Activated CD4-positive, alpha-beta T cell treated with anti-CD3 and anti-CD28 coated beads, Interleukin-2, amount 50 U/mL, for 1 hour (primary cell): Measurements from ENCODE around the gene POLD2.

Experiments
- DNase-seq: peaks from one replicate; pipeline ENCODE4 v3.0.0-alpha.2; 2020

POLD2 gene

GRCh38 chr7:44112231-44112996, 10.9 kb downstream of the POLD2 start:
- DNase-seq, result no peak

- DNase-seq, result no peak
These were observed 11.6 kb downstream of the POLD2 start for GRCh38 chr7:44111761-44112160.

- no peak for DNase-seq
These were observed 12.4 kb downstream of the POLD2 start for GRCh38 chr7:44110719-44111635.

- DNase-seq, result no peak
These were observed 13.4 kb downstream of the POLD2 start for GRCh38 chr7:44109991-44110390.

DNA sequence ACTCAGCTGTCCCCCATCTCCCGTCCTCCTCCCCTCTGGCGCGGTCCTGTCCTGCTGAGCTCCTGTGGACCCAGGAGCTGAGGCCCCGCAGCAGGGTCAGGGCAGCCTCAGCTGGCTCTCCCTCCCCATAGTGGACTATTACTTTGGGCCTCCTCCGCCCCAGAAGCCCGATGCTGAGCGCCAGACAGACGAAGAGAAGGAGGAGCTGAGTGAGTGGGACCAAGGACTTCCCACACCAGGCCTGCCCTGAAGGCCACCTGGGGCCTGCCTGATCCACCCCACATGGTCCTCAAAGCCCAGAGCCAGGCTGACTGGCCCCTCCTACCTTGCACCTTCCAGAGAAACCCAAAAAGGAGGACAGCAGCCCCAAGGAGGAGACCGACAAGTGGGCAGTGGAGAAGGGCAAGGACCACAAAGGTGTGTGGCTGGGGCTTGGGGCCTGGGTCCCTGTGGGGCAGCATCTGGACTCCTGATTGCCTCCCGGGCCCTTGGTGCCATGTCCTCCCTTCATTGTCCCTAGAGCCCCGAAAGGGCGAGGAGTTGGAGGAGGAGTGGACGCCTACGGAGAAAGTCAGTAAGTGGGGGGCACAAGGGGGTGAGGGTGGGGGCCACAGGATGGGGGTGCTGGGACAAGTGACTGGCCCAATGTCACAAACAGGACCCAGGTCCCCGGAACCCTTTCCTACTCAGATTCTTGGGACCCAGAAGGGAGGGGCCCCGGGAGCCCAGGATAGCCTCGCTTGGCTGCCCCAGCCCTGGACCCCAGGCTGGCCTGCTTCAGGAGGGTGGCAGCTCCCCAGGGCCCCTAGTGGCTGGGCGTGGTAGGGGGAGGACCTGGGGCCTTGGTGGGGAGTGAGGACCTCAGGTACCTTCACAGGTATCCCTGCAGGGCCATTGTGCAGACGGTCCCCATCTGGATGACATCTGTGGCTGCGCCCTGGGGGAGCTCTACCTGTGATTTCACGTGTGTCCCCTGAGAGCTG, 14.3 kb downstream of the POLD2 start:
- DNase-seq, result no peak

- no peak for DNase-seq
These were observed 15.2 kb downstream of the POLD2 start for GRCh38 chr7:44107961-44108767.

DNA sequence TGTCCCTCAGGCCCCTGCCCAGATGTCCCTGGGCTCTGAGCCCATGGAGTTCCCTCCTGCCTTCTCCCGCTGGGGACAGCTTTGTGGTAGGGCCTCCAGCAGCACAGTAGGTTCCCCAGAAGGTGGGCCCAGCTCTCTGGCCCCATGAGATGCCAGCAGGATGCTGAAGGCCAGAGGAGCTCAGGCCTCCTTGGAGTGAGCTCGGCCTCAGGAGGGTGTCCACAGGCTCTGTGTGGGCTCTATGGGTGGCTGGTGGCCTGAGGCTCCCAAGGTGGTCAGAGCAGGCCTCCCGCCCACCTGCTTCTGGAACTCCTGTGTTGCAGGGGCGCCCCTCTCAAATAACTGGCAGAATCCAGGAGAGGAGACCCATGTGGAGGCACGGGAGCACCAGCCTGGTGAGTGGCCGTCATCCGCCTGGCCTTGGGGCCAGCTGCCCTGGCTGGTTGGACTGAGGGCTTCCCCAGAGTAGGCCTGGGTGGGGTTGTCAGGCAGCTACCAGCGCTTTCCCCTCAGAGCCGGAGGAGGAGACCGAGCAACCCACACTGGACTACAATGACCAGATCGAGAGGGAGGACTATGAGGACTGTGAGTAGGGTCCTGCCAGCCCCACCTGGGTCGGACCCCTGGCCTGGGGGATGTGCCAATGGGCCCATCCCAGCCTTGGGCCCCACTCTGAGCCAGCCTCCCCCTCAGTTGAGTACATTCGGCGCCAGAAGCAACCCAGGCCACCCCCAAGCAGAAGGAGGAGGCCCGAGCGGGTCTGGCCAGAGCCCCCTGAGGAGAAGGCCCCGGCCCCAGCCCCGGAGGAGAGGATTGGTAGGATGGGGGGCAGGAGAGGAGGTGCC, 16.0 kb downstream of the POLD2 start:
- no peak for DNase-seq

DNA sequence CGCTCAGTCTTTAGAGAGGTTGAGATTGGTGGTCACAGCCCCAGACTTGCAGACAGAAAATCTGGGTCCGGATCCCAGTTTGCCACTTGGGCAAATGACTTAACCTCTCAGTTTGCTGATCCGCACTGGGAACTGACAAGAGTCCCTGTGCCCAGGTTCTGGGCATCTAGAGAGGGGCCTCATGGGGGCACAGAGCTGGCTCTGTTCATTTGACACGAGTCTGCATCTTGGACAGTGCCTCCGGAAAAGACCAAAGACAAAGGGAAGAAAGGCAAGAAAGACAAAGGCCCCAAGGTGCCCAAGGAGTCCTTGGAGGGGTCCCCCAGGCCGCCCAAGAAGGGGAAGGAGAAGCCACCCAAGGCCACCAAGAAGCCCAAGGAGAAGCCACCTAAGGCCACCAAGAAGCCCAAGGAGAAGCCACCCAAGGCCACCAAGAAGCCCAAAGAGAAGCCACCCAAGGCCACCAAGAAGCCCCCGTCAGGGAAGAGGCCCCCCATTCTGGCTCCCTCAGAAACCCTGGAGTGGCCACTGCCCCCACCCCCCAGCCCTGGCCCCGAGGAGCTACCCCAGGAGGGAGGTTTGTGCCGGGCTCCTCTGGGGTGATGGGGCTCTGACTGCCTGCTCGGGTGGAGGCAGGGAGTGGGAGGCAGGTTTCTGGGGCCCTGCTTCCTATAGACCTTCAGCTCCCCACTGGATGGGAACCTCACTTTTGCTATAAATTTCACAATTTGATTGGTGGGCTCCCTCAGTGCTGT, 16.9 kb downstream of the POLD2 start:
- DNase-seq, result no peak

GRCh38 chr7:44105832-44106231, 17.5 kb downstream of the POLD2 start:
- DNase-seq, result no peak

DNA sequence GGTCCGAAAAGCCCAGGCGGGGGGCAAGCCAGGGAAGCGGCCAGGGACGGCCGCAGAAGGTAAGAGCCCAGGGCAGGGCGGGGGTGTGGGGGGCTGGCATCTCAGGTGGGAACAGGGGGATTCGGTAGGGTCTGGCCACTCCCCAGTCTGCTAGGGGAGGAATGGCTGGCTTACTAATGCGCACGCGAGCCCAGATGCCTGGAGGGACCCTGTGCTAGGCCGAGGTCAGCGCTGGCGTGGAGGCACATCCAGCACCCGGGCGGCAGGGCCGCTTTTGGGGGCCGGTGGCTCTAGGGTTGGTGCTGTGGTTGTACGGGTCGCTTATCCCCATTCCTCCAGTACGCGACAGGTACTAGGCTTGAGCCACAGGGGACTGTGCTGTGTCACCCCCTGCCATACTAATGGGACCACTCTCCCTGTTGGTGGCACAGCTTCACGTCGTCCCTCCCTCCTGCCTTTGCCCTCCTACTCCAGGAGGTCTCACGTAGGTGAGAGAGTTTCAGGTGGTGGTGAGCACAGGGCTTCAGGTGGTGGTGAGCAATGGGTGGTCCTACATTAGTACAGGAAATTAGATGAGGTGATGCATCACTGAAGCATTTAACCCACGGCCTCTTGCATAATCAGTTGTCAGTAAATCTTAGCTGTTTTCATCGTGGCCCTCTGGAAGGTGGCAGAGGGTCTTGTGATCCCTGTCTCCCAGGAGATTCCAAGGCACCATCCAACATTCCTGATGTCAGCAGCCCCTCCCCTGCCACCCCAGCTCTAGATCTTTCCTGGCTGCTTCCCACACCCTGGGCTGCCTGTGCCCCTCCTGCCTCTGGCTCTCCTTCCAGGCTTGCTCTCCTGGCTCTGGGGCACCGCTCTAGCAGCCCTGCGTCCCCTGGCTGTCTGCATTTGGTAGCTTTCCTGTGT, 18.2 kb downstream of the POLD2 start:
- no peak for DNase-seq

GRCh38 chr7:44103923-44104859, 19.2 kb downstream of the POLD2 start, which contains the start of gene AEBP1:
Gene AEBP1 (plus strand): TSS chr7:44104345. CDS start chr7:44104666, 321 bp downstream.
- DNase-seq, result no peak

DNA sequence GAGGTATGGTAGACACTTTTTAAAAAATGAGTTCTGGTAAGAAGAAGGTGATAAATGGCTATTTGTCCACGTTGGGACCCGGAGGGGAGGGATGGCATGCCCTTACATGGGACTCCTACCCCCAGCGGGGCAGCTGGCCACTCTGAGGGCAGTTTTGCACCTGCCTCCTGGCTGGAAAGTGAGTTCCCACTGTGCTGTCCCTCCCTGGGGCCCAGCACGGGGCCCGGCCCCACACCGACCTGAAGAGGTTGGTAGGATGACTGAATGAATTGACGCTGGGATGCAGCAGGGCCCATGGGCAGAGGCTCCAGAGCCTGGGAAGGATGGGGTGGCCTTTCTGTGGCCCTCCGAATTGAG, 19.8 kb downstream of the POLD2 start:
- no peak for DNase-seq

DNA sequence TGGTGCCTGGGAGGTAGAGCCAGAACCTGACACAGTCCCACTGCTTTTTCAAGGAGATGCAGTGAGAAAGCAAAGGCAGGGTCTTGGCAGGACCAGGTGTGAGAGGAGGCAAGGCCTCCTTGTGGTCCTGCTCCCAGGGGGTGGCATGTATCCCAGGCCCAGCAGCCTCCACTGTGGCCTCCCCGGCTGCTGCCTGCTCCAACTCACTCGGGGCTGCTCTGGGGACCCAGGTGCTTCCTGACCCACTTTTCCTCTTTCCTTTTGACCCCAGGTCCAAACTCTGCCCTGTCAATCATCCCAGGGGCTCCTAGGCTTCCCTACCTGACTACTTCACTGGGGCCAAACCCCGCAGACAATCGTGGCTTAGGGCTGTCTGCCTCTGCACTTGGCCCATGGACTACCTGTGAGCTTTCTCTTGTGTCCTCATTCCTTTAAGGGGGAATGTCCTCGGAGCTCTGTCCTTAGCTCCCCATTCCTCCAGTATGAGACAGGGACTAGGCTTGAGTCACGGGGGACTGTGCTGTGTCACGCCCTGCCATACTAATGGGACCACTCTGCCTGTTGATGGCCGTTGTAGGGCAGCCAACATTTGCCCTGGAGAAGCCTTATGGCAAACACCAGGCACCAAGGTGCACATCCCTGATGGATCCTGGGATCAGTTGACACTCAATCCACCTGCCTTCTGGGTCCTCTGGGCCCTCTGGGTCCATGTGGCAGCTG, 20.3 kb downstream of the POLD2 start:
- DNase-seq, result no peak

DNA sequence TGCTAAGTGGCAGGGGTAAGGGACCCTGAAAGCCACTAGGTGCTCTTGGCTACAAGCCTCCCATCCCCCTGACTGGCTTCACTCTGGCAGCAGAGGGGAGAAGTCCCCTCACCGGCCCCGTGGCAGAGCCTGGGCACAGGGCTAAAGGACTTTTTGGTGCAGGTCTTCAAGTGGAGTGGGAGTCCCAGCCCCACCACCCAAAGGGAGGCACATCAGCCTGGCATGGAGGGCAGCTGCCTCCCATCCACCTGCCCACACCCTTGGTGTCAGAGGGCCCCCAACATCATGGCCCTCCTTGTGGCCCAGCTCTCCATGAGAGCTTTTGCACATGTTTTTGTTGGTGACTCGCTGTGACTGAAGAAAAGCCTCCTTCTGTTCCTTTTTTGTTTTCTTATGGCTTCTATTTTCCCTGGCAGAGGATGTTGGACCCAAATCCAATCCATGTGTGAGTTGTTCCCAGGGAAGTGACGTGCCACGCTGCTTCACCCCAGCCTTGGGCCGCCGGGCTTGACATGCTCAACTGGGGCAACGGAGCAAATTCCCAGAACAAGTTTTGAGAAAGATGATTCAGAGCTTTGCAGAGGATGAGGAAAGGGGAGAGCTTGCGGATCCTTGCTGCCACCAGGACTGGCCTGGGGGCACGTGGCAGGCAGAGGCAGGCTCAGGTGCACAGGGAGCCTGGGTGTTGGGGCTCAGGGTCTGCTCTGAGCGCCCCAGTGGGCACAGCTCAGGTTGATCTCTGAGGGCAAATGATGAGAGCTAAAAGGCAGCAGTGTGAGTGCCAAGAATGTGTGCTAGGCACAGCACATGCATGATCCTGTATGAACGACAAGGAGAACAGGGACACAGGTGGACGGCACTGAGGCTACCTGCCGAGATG, 21.1 kb downstream of the POLD2 start:
- DNase-seq, result no peak

DNA sequence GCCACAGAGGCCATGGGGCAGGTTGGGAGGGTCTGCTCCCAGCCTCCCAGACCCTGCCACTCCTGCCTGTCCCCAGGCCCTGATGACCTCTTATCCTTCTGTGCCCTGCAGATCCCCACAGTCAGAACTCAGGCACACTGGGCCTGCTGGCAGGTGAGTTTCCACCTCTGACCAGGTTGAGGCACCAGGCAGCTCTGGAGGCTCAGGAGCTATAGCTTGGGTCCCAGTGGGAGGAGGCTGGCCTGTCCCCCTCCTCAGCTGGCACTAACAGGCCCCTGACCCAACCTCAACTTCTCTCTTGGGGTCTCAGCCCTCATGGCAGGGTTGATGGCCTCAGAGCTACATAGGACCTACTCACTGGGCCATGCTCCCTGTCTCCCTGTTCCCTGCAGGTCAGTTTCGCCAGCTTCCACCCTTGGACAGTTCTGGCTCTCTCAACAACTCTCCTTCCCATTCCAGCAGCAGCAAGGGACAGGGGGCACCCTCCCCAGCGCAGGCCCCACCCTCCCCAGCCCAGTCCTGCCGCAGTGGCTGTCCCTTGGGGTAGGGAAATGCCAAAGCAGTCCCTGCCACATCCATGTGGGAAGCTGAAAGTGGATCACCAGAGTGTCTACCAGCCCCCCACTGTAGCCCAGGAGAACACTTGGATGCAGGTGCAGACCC, 21.9 kb downstream of the POLD2 start:
- no peak for DNase-seq
